ENCODE data around the gene ECEL1.

DNA sequence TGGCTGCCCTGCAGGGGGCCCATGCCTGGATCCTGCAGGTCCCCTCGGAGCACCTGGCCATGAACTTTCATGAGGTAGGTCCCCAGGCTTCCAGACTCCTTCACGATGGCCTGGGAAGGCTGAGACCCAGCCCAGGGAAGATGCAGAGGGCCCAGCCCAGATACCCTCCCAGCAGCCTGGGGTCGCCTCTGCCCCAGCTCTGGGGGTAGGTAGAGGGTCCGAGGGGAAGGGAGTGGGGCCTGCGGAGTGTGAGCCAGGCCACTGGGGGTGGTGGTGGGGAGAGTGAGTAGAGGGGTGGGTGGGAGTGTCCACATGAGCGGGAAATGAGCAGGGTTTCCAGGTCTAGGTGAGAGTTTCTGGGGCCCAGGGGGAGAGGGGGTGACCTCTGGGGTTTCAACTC is 37.1 kb upstream of the ECEL1 start:
- TF ChIP-seq, protein P1, sequence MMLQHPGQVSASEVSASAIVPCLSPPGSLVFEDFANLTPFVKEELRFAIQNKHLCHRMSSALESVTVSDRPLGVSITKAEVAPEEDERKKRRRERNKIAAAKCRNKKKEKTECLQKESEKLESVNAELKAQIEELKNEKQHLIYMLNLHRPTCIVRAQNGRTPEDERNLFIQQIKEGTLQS (CRISPR knock-in tag; conservative IDR thresholded peaks at IDR 0.05), result no peak
- TF ChIP-seq, protein P2, sequence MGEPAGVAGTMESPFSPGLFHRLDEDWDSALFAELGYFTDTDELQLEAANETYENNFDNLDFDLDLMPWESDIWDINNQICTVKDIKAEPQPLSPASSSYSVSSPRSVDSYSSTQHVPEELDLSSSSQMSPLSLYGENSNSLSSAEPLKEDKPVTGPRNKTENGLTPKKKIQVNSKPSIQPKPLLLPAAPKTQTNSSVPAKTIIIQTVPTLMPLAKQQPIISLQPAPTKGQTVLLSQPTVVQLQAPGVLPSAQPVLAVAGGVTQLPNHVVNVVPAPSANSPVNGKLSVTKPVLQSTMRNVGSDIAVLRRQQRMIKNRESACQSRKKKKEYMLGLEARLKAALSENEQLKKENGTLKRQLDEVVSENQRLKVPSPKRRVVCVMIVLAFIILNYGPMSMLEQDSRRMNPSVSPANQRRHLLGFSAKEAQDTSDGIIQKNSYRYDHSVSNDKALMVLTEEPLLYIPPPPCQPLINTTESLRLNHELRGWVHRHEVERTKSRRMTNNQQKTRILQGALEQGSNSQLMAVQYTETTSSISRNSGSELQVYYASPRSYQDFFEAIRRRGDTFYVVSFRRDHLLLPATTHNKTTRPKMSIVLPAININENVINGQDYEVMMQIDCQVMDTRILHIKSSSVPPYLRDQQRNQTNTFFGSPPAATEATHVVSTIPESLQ (CRISPR knock-in tag; IDR thresholded peaks at IDR 0.05), result no peak
- TF ChIP-seq, protein P3, sequence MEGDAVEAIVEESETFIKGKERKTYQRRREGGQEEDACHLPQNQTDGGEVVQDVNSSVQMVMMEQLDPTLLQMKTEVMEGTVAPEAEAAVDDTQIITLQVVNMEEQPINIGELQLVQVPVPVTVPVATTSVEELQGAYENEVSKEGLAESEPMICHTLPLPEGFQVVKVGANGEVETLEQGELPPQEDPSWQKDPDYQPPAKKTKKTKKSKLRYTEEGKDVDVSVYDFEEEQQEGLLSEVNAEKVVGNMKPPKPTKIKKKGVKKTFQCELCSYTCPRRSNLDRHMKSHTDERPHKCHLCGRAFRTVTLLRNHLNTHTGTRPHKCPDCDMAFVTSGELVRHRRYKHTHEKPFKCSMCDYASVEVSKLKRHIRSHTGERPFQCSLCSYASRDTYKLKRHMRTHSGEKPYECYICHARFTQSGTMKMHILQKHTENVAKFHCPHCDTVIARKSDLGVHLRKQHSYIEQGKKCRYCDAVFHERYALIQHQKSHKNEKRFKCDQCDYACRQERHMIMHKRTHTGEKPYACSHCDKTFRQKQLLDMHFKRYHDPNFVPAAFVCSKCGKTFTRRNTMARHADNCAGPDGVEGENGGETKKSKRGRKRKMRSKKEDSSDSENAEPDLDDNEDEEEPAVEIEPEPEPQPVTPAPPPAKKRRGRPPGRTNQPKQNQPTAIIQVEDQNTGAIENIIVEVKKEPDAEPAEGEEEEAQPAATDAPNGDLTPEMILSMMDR (IDR thresholded peaks at IDR 0.05), result no peak
- TF ChIP-seq MYBL2 (CRISPR knock-in tag; IDR thresholded peaks at IDR 0.05) (no peak), TP53 (CRISPR knock-in tag; IDR thresholded peaks at IDR 0.05) (no peak), TCF7 (CRISPR knock-in tag; IDR thresholded peaks at IDR 0.05; ENCODE audit: low read depth) (no peak), TEAD4 (CRISPR knock-in tag; IDR thresholded peaks at IDR 0.05) (no peak), ZBTB21 (CRISPR knock-in tag; IDR thresholded peaks at IDR 0.05; ENCODE audit: borderline replicate concordance) (no peak), GABPB1 (CRISPR knock-in tag; IDR thresholded peaks at IDR 0.05) (no peak), TEAD1 (CRISPR knock-in tag; IDR thresholded peaks at IDR 0.05) (no peak)
- TF ChIP-seq, protein P4, sequence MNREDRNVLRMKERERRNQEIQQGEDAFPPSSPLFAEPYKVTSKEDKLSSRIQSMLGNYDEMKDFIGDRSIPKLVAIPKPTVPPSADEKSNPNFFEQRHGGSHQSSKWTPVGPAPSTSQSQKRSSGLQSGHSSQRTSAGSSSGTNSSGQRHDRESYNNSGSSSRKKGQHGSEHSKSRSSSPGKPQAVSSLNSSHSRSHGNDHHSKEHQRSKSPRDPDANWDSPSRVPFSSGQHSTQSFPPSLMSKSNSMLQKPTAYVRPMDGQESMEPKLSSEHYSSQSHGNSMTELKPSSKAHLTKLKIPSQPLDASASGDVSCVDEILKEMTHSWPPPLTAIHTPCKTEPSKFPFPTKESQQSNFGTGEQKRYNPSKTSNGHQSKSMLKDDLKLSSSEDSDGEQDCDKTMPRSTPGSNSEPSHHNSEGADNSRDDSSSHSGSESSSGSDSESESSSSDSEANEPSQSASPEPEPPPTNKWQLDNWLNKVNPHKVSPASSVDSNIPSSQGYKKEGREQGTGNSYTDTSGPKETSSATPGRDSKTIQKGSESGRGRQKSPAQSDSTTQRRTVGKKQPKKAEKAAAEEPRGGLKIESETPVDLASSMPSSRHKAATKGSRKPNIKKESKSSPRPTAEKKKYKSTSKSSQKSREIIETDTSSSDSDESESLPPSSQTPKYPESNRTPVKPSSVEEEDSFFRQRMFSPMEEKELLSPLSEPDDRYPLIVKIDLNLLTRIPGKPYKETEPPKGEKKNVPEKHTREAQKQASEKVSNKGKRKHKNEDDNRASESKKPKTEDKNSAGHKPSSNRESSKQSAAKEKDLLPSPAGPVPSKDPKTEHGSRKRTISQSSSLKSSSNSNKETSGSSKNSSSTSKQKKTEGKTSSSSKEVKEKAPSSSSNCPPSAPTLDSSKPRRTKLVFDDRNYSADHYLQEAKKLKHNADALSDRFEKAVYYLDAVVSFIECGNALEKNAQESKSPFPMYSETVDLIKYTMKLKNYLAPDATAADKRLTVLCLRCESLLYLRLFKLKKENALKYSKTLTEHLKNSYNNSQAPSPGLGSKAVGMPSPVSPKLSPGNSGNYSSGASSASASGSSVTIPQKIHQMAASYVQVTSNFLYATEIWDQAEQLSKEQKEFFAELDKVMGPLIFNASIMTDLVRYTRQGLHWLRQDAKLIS (CRISPR knock-in tag; IDR thresholded peaks at IDR 0.05; ENCODE audit: borderline replicate concordance), result no peak
- TF ChIP-seq, protein P5, sequence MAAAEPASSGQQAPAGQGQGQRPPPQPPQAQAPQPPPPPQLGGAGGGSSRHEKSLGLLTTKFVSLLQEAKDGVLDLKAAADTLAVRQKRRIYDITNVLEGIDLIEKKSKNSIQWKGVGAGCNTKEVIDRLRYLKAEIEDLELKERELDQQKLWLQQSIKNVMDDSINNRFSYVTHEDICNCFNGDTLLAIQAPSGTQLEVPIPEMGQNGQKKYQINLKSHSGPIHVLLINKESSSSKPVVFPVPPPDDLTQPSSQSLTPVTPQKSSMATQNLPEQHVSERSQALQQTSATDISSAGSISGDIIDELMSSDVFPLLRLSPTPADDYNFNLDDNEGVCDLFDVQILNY (CRISPR knock-in tag; IDR thresholded peaks at IDR 0.05), result no peak
